Sigmoid colon (tissue), 7 donors: ENCODE measurements around the gene NEURL1B. TPM values are rescaled to one million over a fixed set of nuclear protein-coding genes. Genes with fewer than 3 reads are reported as not detected.

Experiments
- DNase-seq: peaks from one replicate; pipeline ENCODE4 v3.0.0-alpha.2; 2019
- H3K27ac ChIP-seq, 4 donors: fragments of 200-600 bp; sonication (generic); one replicate each; pipeline ENCODE4 v1.5.1; 2016 to 2019; ENCODE audit warnings: mild to moderate bottlenecking in 1 of 4
- H3K27me3 ChIP-seq, 3 donors: fragments of 200-600 bp; sonication (generic); one replicate each; pipeline ENCODE4 v1.5.1; 2019; ENCODE audit warnings: mild to moderate bottlenecking in 1 of 3
- H3K36me3 ChIP-seq, 4 donors: fragments of 200-600 bp; sonication (generic); one replicate each; pipeline ENCODE4 v1.5.1; 2016 to 2019
- H3K4me1 ChIP-seq, 4 donors: fragments of 200-600 bp; sonication (generic); one replicate each; pipeline ENCODE4 v1.5.1; 2017 to 2019
- H3K4me3 ChIP-seq, 4 donors: fragments of 200-600 bp; sonication (generic); one replicate each; pipeline ENCODE4 v1.5.1; 2017 to 2019; ENCODE audit warnings: mild to moderate bottlenecking in 2 of 4, moderate library complexity in 1 of 4
- H3K9me3 ChIP-seq, 4 donors: fragments of 200-600 bp in 3 of 4; sonication (generic) in 3 of 4; one replicate each; pipeline versions ENCODE4 v1.5.1 to v1.6.1; 2013 to 2019
- EP300 ChIP-seq, 4 donors: sonication (generic); formaldehyde crosslinking; IDR thresholded peaks; one replicate each; pipeline ENCODE4 v1.6.1; 2017; ENCODE audit warnings: antibody characterized with exemption in 4 of 4
- POLR2A ChIP-seq, 2 donors: fragments of 450-650 bp; IDR thresholded peaks; one replicate each; pipeline ENCODE4 v1.6.1; 2016; ENCODE audit warnings: antibody characterized with exemption in 2 of 2, mild to moderate bottlenecking in 2 of 2, moderate library complexity in 2 of 2
- POLR2AphosphoS5 ChIP-seq, 4 donors: sonication (generic); formaldehyde crosslinking; IDR thresholded peaks; one replicate each; pipeline ENCODE4 v1.6.1; 2017; ENCODE audit warnings: antibody characterized with exemption in 4 of 4
- WGBS, 2 donors: extraction: QIAGEN DNeasy Blood & Tissue Kit; methylation state at CpG; one replicate each; pipeline ENCODE4 v1.1.7; 2013; 5-methylcytosine and 5-hydroxymethylcytosine counted together
- intact Hi-C: fragments of 100-400 bp; cut with DNase I; formaldehyde crosslinking; loops from one replicate; pipeline ENCODE4 v1.15.1; 2023
- polyA plus RNA-seq, 3 donors: library from polyadenylated mRNA; stranded (reverse); fragments of 200-250 nt; gene quantifications; one replicate each; pipeline ENCODE4 v1.2.3, GENCODE V29; 2013
- total RNA-seq, 4 donors: library from RNA; depleted of rRNA; stranded (reverse); fragments of >200 nt; gene quantifications; one replicate each; pipeline ENCODE4 v1.1.0, GENCODE V29; 2016
- TF ChIP-seq, protein P1 (sequence below), 4 experiments: fragments of 450-650 bp in 3 of 4; fragments of 200-600 bp in 1 of 4; IDR thresholded peaks; one replicate each; pipeline ENCODE4 v1.5.1; 2016 to 2019; ENCODE audit warnings: antibody characterized with exemption in 4 of 4, mild to moderate bottlenecking in 3 of 4, moderate library complexity in 2 of 4
- donor health status: healthy with polysubstance abuse.
- donor health status: Bipolar disorder and iron deficiency.
- donor health status: healthy.

Gene NEURL1B
- total and polyA plus RNA-seq, 7 donors, result 12.6 to 53.2 (median 32.9) TPM

DNA sequence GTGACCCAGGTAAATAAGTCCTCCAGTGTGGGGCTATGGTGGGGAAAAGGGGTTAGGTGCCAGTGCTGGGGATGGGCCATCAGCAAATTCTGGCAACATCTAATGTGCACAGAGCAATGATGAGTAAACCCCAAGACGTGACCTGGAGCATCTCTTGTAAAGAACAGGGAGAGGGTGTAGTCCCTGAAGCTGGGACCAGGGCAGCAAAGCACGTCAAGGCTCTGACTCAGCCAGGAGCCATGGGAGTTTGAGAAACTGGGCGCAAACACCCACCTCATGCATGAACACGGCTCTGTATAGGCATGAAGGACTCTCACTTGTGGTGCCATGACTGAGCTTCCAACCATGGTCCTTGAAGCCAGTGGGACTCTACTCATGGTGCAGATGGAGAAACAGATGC is 78.1 kb downstream of the NEURL1B start:
- Histone ChIP-seq H3K27ac (no peak overlapping the region), H3K27me3 (no peaks in the 10 kb centered on the region), H3K9me3 (no peaks in the 10 kb centered on the region), H3K36me3 (no peaks in the 10 kb centered on the region), H3K4me3 (no peak overlapping the region), H3K4me1 (peaks cover 0 to 39% (median 28%) of the 10 kb centered on the region in 4 donors)
- TF ChIP-seq, protein P1, sequence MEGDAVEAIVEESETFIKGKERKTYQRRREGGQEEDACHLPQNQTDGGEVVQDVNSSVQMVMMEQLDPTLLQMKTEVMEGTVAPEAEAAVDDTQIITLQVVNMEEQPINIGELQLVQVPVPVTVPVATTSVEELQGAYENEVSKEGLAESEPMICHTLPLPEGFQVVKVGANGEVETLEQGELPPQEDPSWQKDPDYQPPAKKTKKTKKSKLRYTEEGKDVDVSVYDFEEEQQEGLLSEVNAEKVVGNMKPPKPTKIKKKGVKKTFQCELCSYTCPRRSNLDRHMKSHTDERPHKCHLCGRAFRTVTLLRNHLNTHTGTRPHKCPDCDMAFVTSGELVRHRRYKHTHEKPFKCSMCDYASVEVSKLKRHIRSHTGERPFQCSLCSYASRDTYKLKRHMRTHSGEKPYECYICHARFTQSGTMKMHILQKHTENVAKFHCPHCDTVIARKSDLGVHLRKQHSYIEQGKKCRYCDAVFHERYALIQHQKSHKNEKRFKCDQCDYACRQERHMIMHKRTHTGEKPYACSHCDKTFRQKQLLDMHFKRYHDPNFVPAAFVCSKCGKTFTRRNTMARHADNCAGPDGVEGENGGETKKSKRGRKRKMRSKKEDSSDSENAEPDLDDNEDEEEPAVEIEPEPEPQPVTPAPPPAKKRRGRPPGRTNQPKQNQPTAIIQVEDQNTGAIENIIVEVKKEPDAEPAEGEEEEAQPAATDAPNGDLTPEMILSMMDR (IDR thresholded peaks at IDR 0.05), result no peak
- TF ChIP-seq EP300 (IDR thresholded peaks at IDR 0.05) (no peak), POLR2AphosphoS5 (IDR thresholded peaks at IDR 0.05) (no peak), POLR2A (IDR thresholded peaks at IDR 0.05) (no peak)
- WGBS, 2 donors, result 88 to 92% methylated on average over 4 of the region's 4 CpGs
- intact Hi-C loops, result loop anchor here (10.0 kb wide), 1 partner anchor 426 kb away; the partner anchor contains the start of gene BNIP1
- no peak for DNase-seq

DNA sequence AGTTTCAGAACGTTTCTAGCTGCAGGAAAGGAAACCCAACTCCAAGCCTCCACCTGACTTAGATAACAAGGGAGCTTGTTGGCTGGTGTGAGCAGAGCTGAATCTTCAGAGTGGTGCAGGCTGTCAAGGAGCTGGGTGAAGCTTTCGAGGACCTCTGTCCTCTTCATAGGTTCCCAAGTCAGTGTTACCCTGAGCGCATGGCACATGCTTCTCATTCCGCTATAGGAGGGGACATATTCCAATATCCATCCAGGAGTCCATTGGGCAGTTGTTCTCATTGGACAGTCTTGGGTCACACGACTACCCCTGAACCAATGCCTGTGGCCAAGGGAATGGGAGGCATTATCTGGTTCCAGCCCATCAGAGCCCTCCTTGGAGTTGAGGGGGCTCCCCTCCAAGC is 79.6 kb downstream of the NEURL1B start:
- H3K27ac ChIP-seq, result peak overlapping the region in 1 of 4 donors; percentile 51
- peaks cover 0 to 27% (median 18%) of the 10 kb centered on the region in 4 donors for H3K4me1 ChIP-seq
- no peaks in the 10 kb centered on the region for H3K36me3 ChIP-seq
- TF ChIP-seq POLR2A (IDR thresholded peaks at IDR 0.05) (no peak), EP300 (IDR thresholded peaks at IDR 0.05) (no peak), POLR2AphosphoS5 (IDR thresholded peaks at IDR 0.05) (no peak)
- TF ChIP-seq, protein P1 (IDR thresholded peaks at IDR 0.05), result no peak
- intact Hi-C loops, result no loop called here
- WGBS, 2 donors, result 77 to 78% methylated on average over 5 of the region's 5 CpGs
- no peak for DNase-seq
- H3K4me3 ChIP-seq, result no peak overlapping the region
- no peaks in the 10 kb centered on the region for H3K9me3 ChIP-seq
- H3K27me3 ChIP-seq, result no peaks in the 10 kb centered on the region

DNA sequence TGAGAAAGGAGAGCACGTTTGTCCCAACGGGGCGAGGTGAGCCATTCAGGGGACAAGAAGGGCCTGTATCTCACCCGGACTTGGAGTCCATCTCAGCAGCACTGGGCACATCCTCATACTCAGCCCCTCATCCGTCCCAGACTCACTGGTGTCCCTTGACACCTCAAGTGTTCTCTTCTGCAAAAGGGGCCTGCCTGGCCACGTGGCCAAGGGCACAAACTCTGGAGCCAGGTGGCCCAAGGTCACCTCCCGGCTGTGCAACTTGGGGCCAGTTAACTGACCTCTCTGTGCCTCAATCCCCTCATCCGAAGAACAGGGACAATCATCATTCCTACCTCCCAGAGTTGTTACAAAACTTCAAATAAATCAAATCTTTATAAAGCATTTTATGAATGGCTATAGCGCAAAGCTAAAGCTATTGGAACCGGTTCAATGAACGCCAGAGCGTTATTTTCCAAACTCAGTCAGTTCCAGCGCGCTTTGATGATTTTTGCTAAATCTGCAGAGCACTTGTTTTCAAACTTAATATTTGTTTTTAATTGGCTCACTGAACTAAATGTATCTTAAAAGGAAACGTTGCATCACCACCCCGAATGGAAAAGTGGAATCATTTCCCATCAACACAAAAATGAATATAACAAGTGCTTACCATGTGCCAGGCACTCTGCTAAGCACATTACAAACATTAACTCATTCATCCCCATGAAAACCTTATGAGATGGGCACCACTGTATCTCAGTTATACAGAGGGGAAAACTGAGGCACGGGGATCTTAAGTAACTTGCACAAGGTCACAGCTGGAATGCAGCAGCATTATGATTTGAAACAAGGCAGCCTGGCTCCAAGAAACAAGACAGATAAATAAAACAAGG is 80.6 kb downstream of the NEURL1B start:
- intact Hi-C loops, result no loop called here
- TF ChIP-seq, protein P1 (IDR thresholded peaks at IDR 0.05), result no peak
- TF ChIP-seq POLR2A (IDR thresholded peaks at IDR 0.05), result no peak
- peak; percentile 63 to 88 (median 70) for TF ChIP-seq POLR2AphosphoS5 (IDR thresholded peaks at IDR 0.05)
- peak in 2 of 4 donors; percentile 77 to 84 for TF ChIP-seq EP300 (IDR thresholded peaks at IDR 0.05)
- Histone ChIP-seq H3K36me3 (no peaks in the 10 kb centered on the region), H3K9me3 (no peaks in the 10 kb centered on the region), H3K27ac (peak overlapping the region in 3 of 4 donors; percentile 2 to 51 (median 36)), H3K27me3 (no peaks in the 10 kb centered on the region), H3K4me1 (peaks cover 0 to 24% (median 16%) of the 10 kb centered on the region in 4 donors), H3K4me3 (no peak overlapping the region)
- DNase-seq, result no peak
- 38 to 65% methylated on average over 17 of the region's 17 CpGs for WGBS, 2 donors

DNA sequence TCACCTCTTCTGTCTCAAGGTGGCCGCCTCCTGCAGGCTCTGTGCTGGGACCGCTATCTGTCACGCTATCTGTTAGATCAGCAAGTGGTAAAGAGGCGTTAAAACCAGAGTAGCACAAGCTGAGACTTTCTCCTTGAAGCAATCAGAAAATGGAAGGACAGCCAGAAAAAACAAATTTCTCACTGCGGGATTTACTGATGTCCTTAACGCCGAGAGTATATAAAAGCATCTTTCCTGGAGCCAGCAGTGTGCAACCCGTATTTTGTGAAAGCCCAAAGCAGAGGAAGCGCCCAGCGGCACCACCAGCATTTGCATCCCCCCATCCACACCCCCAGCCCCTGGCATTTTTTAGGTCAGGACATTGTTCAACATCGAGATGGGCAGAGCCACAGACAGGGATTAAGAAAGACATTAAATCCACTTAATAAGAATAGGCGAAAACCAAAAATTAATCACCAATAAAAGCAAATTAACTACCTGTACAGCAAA is 81.3 kb downstream of the NEURL1B start:
- peaks cover 0 to 17% (median 13%) of the 10 kb centered on the region in 4 donors for H3K4me1 ChIP-seq
- no peak for DNase-seq
- H3K27ac ChIP-seq, result peak overlapping the region in 2 of 4 donors; percentile 2 to 51
- WGBS, 2 donors, result 70 to 78% methylated on average over 12 of the region's 12 CpGs
- no peaks in the 10 kb centered on the region for H3K27me3 ChIP-seq
- intact Hi-C loops, result no loop called here
- no peaks in the 10 kb centered on the region for H3K36me3 ChIP-seq
- TF ChIP-seq POLR2AphosphoS5 (IDR thresholded peaks at IDR 0.05), result no peak
- no peak for TF ChIP-seq EP300 (IDR thresholded peaks at IDR 0.05)
- TF ChIP-seq, protein P1 (IDR thresholded peaks at IDR 0.05), result no peak
- no peak for TF ChIP-seq POLR2A (IDR thresholded peaks at IDR 0.05)
- no peaks in the 10 kb centered on the region for H3K9me3 ChIP-seq
- H3K4me3 ChIP-seq, result no peak overlapping the region
